Left lobe of liver (tissue), 1 donor: Measurements from ENCODE around the gene WDR31. TPM values are rescaled to one million over a fixed set of nuclear protein-coding genes. Genes with fewer than 3 reads are reported as not detected.

Experiments
- total RNA-seq: library from RNA; stranded (reverse); gene quantifications from one replicate; pipeline ENCODE4 v1.2.1, GENCODE V29; 2021
- donor health status: DM: no; HTN: yes; CAD: no.

WDR31 gene
- total RNA-seq, 1 donor from 2014 or later = 3.0 TPM

Other genes with a start within 250 kb of the WDR31 start
- gene SLC31A2, start 189.3 kb downstream of the WDR31 start, total RNA-seq = 23.5 TPM
- 12.2 TPM for gene FKBP15, start 119.0 kb downstream of the WDR31 start, total RNA-seq
- 74.9 TPM for gene SLC31A1, start 118.7 kb downstream of the WDR31 start, total RNA-seq
- 17.8 TPM for gene CDC26, start 64.7 kb downstream of the WDR31 start, total RNA-seq
- gene PRPF4, start 64.6 kb downstream of the WDR31 start, total RNA-seq = 12.0 TPM
- 0.20 TPM for gene RNF183, start 36.9 kb downstream of the WDR31 start, total RNA-seq
- 0.33 TPM for gene BSPRY, start 9.3 kb upstream of the WDR31 start, total RNA-seq
- 76.9 TPM for gene HDHD3, start 36.7 kb upstream of the WDR31 start, total RNA-seq
- 152 TPM for gene ALAD, start 61.0 kb upstream of the WDR31 start, total RNA-seq
- gene POLE3, start 70.4 kb upstream of the WDR31 start, total RNA-seq = 14.3 TPM
- gene C9orf43, start 70.5 kb upstream of the WDR31 start, total RNA-seq = 0.96 TPM
- 19.5 TPM for gene RGS3, start 123.5 kb upstream of the WDR31 start, total RNA-seq